HepG2 (cell line): Measurements from ENCODE around the gene ZNF821. TPM values are rescaled to one million over a fixed set of nuclear protein-coding genes. Genes with fewer than 3 reads are reported as not detected.

Experiments used
- ATAC-seq: fragments of 200-7000 bp; cut with Tn5 transposase; 3 replicates; pipeline ENCODE4 v1.9.1; 2020; ENCODE audit warnings: mild to moderate bottlenecking, moderate library complexity
- BruUV-seq: library from RNA; stranded (reverse); fragments of 400-500 nt; replicated peaks from 2 replicates; lab custom pipeline; 2021; lab: Mats Ljungman, UMichigan
- CTCF ChIA-PET: fragments of 300-600 bp; formaldehyde crosslinking; extraction: SDS; loops from one replicate; lab custom pipeline; 2021; ENCODE audit warnings: low total read pairs, inconsistent platforms, low intra/inter-chr PET ratio; lab: Yijun Ruan, JAX
- POLR2A ChIA-PET: fragments of 350-600 bp; sonication (Branson Sonifier 250); formaldehyde crosslinking; loops from one replicate; lab custom pipeline; 2020; ENCODE audit warnings: antibody characterized with exemption, inconsistent platforms; lab: Yijun Ruan, JAX
- DNase-seq: peaks from one replicate; pipeline ENCODE4 v3.0.0-alpha.2; 2015; ENCODE audit warnings: low spot score
- FAIRE-seq: peaks from 3 replicates; lab custom pipeline; 2011; peaks lifted over from hg19 to GRCh38; lab: Jason Lieb, UNC
- H2AFZ ChIP-seq: one replicate; pipeline ENCODE4 v1.6.1; 2011; ENCODE audit warnings: low read length, inconsistent platforms
- H3K27ac ChIP-seq: fragments of 300-600 bp; 3 replicates; pipeline ENCODE4 v1.8.0; 2011; ENCODE audit warnings: mixed run types, mild to moderate bottlenecking, mixed read lengths, low read length, inconsistent platforms; ENCODE audit not compliant: insufficient read depth; ENCODE audit errors: extremely low read length
- H3K27me3 ChIP-seq, 2 experiments: fragments of 200-600 bp in 1 of 2; 2 replicates in 1 of 2; 3 replicates in 1 of 2; pipeline versions ENCODE4 v1.6.0 to v1.8.0; 2011; ENCODE audit warnings: low read length in 2 of 2, mild to moderate bottlenecking in 2 of 2, moderate library complexity in 2 of 2, inconsistent platforms in 1 of 2; ENCODE audit not compliant: insufficient read depth in 2 of 2, control insufficient read depth in 1 of 2
- H3K36me3 ChIP-seq, 2 experiments: fragments of 200-600 bp in 1 of 2; replicated peaks in 1 of 2; 2 replicates in 1 of 2; 3 replicates in 1 of 2; pipeline versions ENCODE4 v1.5.1 to v1.8.0; 2011; ENCODE audit warnings: low read length in 2 of 2, inconsistent platforms in 1 of 2; ENCODE audit not compliant: insufficient read depth in 2 of 2, control insufficient read depth in 1 of 2
- H3K4me1 ChIP-seq: 2 replicates; pipeline ENCODE4 v1.5.1; 2012; ENCODE audit warnings: low read length, inconsistent platforms; ENCODE audit not compliant: insufficient read depth
- H3K4me2 ChIP-seq: 2 replicates; pipeline ENCODE4 v1.6.0; 2011; ENCODE audit warnings: low read depth, low read length, inconsistent platforms
- H3K4me3 ChIP-seq, 3 experiments: fragments of 200-600 bp in 1 of 3; sonication (generic), shearing (Covaris generic) in 1 of 3; replicated peaks in 1 of 3; 2 replicates each; pipeline ENCODE4 v1.5.1; 2011 to 2016; ENCODE audit warnings: low read length in 3 of 3, inconsistent platforms in 2 of 3, low read depth in 2 of 3, mild to moderate bottlenecking in 2 of 3, control low read depth in 1 of 3, mixed read lengths in 1 of 3; ENCODE audit not compliant: insufficient read depth in 1 of 3
- H3K79me2 ChIP-seq: one replicate; pipeline ENCODE4 v1.6.1; 2011; ENCODE audit warnings: low read length, inconsistent platforms; ENCODE audit not compliant: insufficient read depth
- H3K9ac ChIP-seq: 2 replicates; pipeline ENCODE4 v1.6.0; 2011; ENCODE audit warnings: mild to moderate bottlenecking, low read depth, low read length, inconsistent platforms; ENCODE audit not compliant: insufficient read depth
- H3K9me3 ChIP-seq: 2 replicates; pipeline ENCODE4 v1.5.1; 2012; ENCODE audit warnings: mild to moderate bottlenecking, low read length
- H4K20me1 ChIP-seq: 2 replicates; pipeline ENCODE4 v1.6.0; 2011; ENCODE audit warnings: inconsistent platforms, mild to moderate bottlenecking, low read length, moderate library complexity; ENCODE audit not compliant: insufficient read depth
- DPF2 ChIP-seq: sonication (generic); formaldehyde crosslinking; IDR thresholded peaks from 2 replicates; pipeline ENCODE4 v1.4.0; 2020; ENCODE audit warnings: mild to moderate bottlenecking, low read depth, missing genetic modification reagents, borderline replicate concordance
- FOXK1 ChIP-seq: sonication (generic); formaldehyde crosslinking; IDR thresholded peaks from 2 replicates; pipeline ENCODE4 v1.4.0; 2020; ENCODE audit warnings: low read depth, missing genetic modification reagents, borderline replicate concordance
- HNF4A ChIP-seq: sonication (generic); formaldehyde crosslinking; IDR thresholded peaks from 2 replicates; pipeline ENCODE4 v1.4.0; 2020; ENCODE audit warnings: missing genetic modification reagents
- KLF9 ChIP-seq: IDR thresholded peaks from 2 replicates; pipeline ENCODE4 v1.6.1; 2016; ENCODE audit warnings: low read depth
- NR3C1 ChIP-seq: sonication (generic); formaldehyde crosslinking; IDR thresholded peaks from 2 replicates; pipeline ENCODE4 v1.4.0; 2020; ENCODE audit warnings: missing genetic modification reagents
- PRMT3 ChIP-seq: sonication (generic); formaldehyde crosslinking; IDR thresholded peaks from 2 replicates; pipeline ENCODE4 v1.8.1; 2022; ENCODE audit warnings: low read depth, mild to moderate bottlenecking, moderate library complexity, missing genetic modification reagents, borderline replicate concordance
- RELA ChIP-seq: sonication (generic); formaldehyde crosslinking; IDR thresholded peaks from 2 replicates; pipeline ENCODE4 v1.4.0; 2020; ENCODE audit warnings: missing genetic modification reagents
- ZFP62 ChIP-seq: sonication (generic); formaldehyde crosslinking; IDR thresholded peaks from 2 replicates; pipeline ENCODE4 v1.4.0; 2020; ENCODE audit warnings: missing genetic modification reagents
- ZNF143 ChIP-seq: sonication (generic); formaldehyde crosslinking; IDR thresholded peaks from 2 replicates; pipeline ENCODE4 v1.4.0; 2020; ENCODE audit warnings: missing genetic modification reagents
- ZNF569 ChIP-seq: sonication (generic); formaldehyde crosslinking; IDR thresholded peaks from 2 replicates; pipeline ENCODE4 v1.5.0; 2020; ENCODE audit warnings: mild to moderate bottlenecking, missing genetic modification reagents, moderate library complexity, borderline replicate concordance
- WGBS: methylation state at CpG from one replicate; pipeline ENCODE4 v1.1.6; 2017; ENCODE audit warnings: low lambda C conversion rate; 5-methylcytosine and 5-hydroxymethylcytosine counted together
- in situ Hi-C: cut with HindIII; loops from 2 replicates; pipeline ENCODE4 v1.10.0; 2017; ENCODE audit warnings: low pct_unique_long_range_greater_than_20kb; ENCODE audit not compliant: extremely low pct_ligation_motif_present
- intact Hi-C: fragments of 100-400 bp; cut with micrococcal nuclease; formaldehyde crosslinking; loops from one replicate; pipeline ENCODE4 v1.10.0; 2022; ENCODE audit not compliant: unreplicated experiment
- polyA plus RNA-seq, 8 experiments: library from polyadenylated mRNA; depleted of rRNA in 3 of 8; stranded (reverse) in 7 of 8; unstranded in 1 of 8; fragments of >200 nt; fragmentation: Illumina TruSeq in 4 of 8; extraction: Trizol in 4 of 8; gene quantifications; 2 replicates each; pipeline versions ENCODE4 v1.2.1 to v1.2.3, GENCODE V29; 2011 to 2016; ENCODE audit warnings: low read depth in 4 of 8, missing spikeins in 1 of 8, mixed read lengths in 1 of 8; ENCODE audit not compliant: insufficient read depth in 1 of 8
- total RNA-seq, 5 experiments: library from RNA; depleted of rRNA; stranded (reverse); fragments of >200 nt; fragmentation: Illumina TruSeq; extraction: Trizol; gene quantifications; 2 replicates each; pipeline ENCODE4 v1.2.3, GENCODE V29; 2016; ENCODE audit warnings: low read depth in 1 of 5
- TF ChIP-seq, protein P1 (sequence below): sonication (generic); formaldehyde crosslinking; IDR thresholded peaks from 2 replicates; pipeline ENCODE4 v1.5.1; 2020; ENCODE audit warnings: mild to moderate bottlenecking, missing genetic modification reagents, moderate library complexity

The ZNF821 gene
- total and polyA plus RNA-seq, 2 of the 13 experiments (the other 11 are each of a cell fraction or from before 2014, with no cell fraction given): 7.0 to 9.1 TPM

DNA sequence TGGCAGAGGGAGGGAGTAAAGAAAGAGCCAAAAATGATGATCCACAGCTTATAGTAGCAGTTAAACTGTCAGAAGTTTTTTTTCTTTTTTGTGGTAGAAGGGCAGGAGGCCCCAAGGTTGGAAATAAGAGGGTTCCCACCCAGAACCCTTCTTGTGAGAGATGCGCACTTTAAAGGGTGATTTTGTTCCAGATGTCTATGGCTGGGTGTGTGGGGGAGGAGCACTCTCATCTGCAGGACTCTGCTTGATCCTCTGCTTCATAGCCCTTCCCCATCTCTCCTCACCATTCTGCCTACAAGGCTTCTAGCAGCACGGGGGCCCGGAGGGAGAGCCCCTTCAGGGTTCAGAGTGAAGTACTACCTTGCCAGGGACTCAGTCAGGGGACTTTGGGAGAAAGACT is 31.8 kb downstream of the ZNF821 start:
- no TSS peak for BruUV-seq
- ChIA-PET CTCF (no interaction called here), POLR2A (no interaction called here)
- in situ Hi-C loops (no loop called here), intact Hi-C loops (no loop called here)
- no peak for DNase-seq
- H3K4me2 ChIP-seq: no peak overlapping the region
- no peaks in the 10 kb centered on the region for H3K9me3 ChIP-seq
- H3K4me3 ChIP-seq: no peak overlapping the region
- FAIRE-seq: no peak
- ATAC-seq: no peak
- TF ChIP-seq, protein P1, sequence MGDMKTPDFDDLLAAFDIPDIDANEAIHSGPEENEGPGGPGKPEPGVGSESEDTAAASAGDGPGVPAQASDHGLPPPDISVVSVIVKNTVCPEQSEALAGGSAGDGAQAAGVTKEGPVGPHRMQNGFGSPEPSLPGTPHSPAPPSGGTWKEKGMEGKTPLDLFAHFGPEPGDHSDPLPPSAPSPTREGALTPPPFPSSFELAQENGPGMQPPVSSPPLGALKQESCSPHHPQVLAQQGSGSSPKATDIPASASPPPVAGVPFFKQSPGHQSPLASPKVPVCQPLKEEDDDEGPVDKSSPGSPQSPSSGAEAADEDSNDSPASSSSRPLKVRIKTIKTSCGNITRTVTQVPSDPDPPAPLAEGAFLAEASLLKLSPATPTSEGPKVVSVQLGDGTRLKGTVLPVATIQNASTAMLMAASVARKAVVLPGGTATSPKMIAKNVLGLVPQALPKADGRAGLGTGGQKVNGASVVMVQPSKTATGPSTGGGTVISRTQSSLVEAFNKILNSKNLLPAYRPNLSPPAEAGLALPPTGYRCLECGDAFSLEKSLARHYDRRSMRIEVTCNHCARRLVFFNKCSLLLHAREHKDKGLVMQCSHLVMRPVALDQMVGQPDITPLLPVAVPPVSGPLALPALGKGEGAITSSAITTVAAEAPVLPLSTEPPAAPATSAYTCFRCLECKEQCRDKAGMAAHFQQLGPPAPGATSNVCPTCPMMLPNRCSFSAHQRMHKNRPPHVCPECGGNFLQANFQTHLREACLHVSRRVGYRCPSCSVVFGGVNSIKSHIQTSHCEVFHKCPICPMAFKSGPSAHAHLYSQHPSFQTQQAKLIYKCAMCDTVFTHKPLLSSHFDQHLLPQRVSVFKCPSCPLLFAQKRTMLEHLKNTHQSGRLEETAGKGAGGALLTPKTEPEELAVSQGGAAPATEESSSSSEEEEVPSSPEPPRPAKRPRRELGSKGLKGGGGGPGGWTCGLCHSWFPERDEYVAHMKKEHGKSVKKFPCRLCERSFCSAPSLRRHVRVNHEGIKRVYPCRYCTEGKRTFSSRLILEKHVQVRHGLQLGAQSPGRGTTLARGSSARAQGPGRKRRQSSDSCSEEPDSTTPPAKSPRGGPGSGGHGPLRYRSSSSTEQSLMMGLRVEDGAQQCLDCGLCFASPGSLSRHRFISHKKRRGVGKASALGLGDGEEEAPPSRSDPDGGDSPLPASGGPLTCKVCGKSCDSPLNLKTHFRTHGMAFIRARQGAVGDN (CRISPR knock-in tag): no peak
- TF ChIP-seq DPF2 (CRISPR knock-in tag) (no peak), NR3C1 (CRISPR knock-in tag) (no peak), ZNF143 (no peak), ZNF569 (CRISPR knock-in tag) (no peak), HNF4A (CRISPR knock-in tag) (no peak), ZFP62 (CRISPR knock-in tag) (no peak), PRMT3 (CRISPR knock-in tag) (no peak), FOXK1 (CRISPR knock-in tag) (no peak), KLF9 (CRISPR knock-in tag) (no peak), RELA (no peak)
- H3K4me1 ChIP-seq: peaks cover 24% of the 10 kb centered on the region
- H3K27me3 ChIP-seq: no peaks in the 10 kb centered on the region
- peaks cover 9% of the 10 kb centered on the region for H3K79me2 ChIP-seq
- 88% methylated on average over 3 of the region's 3 CpGs for WGBS
- H2AFZ ChIP-seq: no peak overlapping the region
- H3K36me3 ChIP-seq: peaks cover 31 to 43% of the 10 kb centered on the region in 2 experiments
- no peak overlapping the region for H3K9ac ChIP-seq
- no peak overlapping the region for H3K27ac ChIP-seq
- H4K20me1 ChIP-seq: 0 out of 2 replicates have a peak, but pooled peaks cover under 1% of the 10 kb centered on the region
